Stimulated activated CD8-positive, alpha-beta memory T cell treated with anti-CD3 and anti-CD28 coated beads, Interleukin-4, amount 100 ng/mL, for 48 hours (primary cell): ENCODE data around the gene ZNF804A.
"Not testable (repeated sequence)": the region's sequence is repeated elsewhere in the genome, so short reads cannot be mapped to it uniquely, and the experiment has no call there.

Experiments
- DNase-seq: peaks from one replicate; pipeline ENCODE4 v3.0.0-alpha.2; 2020

ZNF804A gene

GRCh38 chr2:184728411-184728810 is 130.1 kb downstream of the ZNF804A start:
- no peak for DNase-seq

GRCh38 chr2:184729581-184729980 is 131.3 kb downstream of the ZNF804A start:
- DNase-seq: no peak

- DNase-seq: no peak
These were observed 132.0 kb downstream of the ZNF804A start for GRCh38 chr2:184730288-184730687.

GRCh38 chr2:184734338-184734737 is 136.0 kb downstream of the ZNF804A start:
- DNase-seq: no peak

- no peak for DNase-seq
These were observed 137.3 kb downstream of the ZNF804A start for GRCh38 chr2:184735611-184736010.

GRCh38 chr2:184743096-184743495 is 144.8 kb downstream of the ZNF804A start:
- no peak for DNase-seq

- no peak for DNase-seq
These were observed 157.8 kb downstream of the ZNF804A start for GRCh38 chr2:184756161-184756560.

GRCh38 chr2:184756885-184757284 is 158.6 kb downstream of the ZNF804A start:
- DNase-seq: no peak

GRCh38 chr2:184759557-184760255 is 161.4 kb downstream of the ZNF804A start:
- DNase-seq: not testable (repeated sequence)

GRCh38 chr2:184760931-184761330 is 162.6 kb downstream of the ZNF804A start:
- no peak for DNase-seq

GRCh38 chr2:184765112-184765895 is 167.0 kb downstream of the ZNF804A start:
- no peak for DNase-seq

- no peak for DNase-seq
These were observed 168.7 kb downstream of the ZNF804A start for GRCh38 chr2:184767059-184767458.

- no peak for DNase-seq
These were observed 170.7 kb downstream of the ZNF804A start for GRCh38 chr2:184769023-184769422.

- no peak for DNase-seq
These were observed 171.4 kb downstream of the ZNF804A start for GRCh38 chr2:184769686-184770085.

- no peak for DNase-seq
These were observed 181.4 kb downstream of the ZNF804A start for GRCh38 chr2:184779777-184780176.

GRCh38 chr2:184780384-184780783 is 182.1 kb downstream of the ZNF804A start:
- DNase-seq: no peak

- DNase-seq: no peak
These were observed 182.6 kb downstream of the ZNF804A start for GRCh38 chr2:184780944-184781343.

GRCh38 chr2:184783576-184783975 is 185.2 kb downstream of the ZNF804A start:
- DNase-seq: no peak

- DNase-seq: no peak
These were observed 194.8 kb downstream of the ZNF804A start for GRCh38 chr2:184793176-184793575.

- DNase-seq: no peak
These were observed 201.1 kb downstream of the ZNF804A start for GRCh38 chr2:184799379-184799778.

GRCh38 chr2:184814421-184814820 is 216.1 kb downstream of the ZNF804A start:
- DNase-seq: no peak

- no peak for DNase-seq
These were observed 217.5 kb downstream of the ZNF804A start for GRCh38 chr2:184815824-184816223.

GRCh38 chr2:184824597-184824996 is 226.3 kb downstream of the ZNF804A start:
- no peak for DNase-seq

- no peak for DNase-seq
These were observed 232.2 kb downstream of the ZNF804A start for GRCh38 chr2:184830531-184830930.
